Memory B cell (primary cell): ENCODE data around the gene ITPK1.
A peak's percentile ranks its signal among the peaks of the same experiment; 100 is the strongest.

Experiments
- ATAC-seq: fragments of 150-1000 bp; cut with Tn5 transposase; 2 replicates; pipeline ENCODE4 v1.10.0; 2021; ENCODE audit warnings: low read depth, mild to moderate bottlenecking, moderate library complexity
- DNase-seq, 2 donors: peaks; one replicate each; pipeline ENCODE4 v3.0.0; 2022; ENCODE audit warnings: low spot score in 2 of 2
- H3K27ac Mint-ChIP-seq: one replicate; pipeline ENCODE4 v1.8.0; 2022; ENCODE audit warnings: mild to moderate bottlenecking, moderate library complexity, mixed read lengths
- H3K27me3 Mint-ChIP-seq: one replicate; pipeline ENCODE4 v1.8.0; 2022; ENCODE audit warnings: mixed read lengths
- H3K36me3 Mint-ChIP-seq: one replicate; pipeline ENCODE4 v1.8.0; 2022; ENCODE audit warnings: mild to moderate bottlenecking, mixed read lengths
- H3K4me1 Mint-ChIP-seq: one replicate; pipeline ENCODE4 v1.8.0; 2022; ENCODE audit warnings: mixed read lengths
- H3K4me3 Mint-ChIP-seq: one replicate; pipeline ENCODE4 v1.8.0; 2022; ENCODE audit warnings: mild to moderate bottlenecking, moderate library complexity, mixed read lengths
- H3K9me3 Mint-ChIP-seq: one replicate; pipeline ENCODE4 v1.8.0; 2022; ENCODE audit warnings: mixed read lengths

ITPK1 gene

DNA sequence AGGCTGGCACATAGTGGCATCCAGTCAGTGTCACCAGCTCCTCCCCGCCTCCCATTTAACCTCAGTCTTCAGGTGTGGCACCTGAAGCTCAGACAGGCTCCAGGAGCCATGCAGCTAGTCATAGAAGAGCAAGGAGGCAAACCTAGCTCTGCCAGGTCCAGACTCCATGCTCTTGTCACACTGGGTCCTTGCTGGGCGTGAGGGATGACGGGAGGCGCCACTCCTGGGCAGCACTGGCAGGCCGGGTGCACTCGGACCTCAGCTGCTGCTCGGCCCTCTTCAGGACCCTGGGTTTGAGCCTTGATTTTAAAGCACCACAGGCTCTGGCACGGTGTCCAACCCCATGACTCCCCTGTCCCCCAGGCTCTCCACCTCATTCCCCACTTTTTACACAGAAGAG lies 24.1 kb downstream of the ITPK1 start:
- peaks cover 8% of the 10 kb centered on the region for H3K36me3 Mint-ChIP-seq
- peaks cover 37% of the 10 kb centered on the region for H3K4me1 Mint-ChIP-seq
- peak overlapping the region; percentile 79 for H3K27ac Mint-ChIP-seq
- no peaks in the 10 kb centered on the region for H3K27me3 Mint-ChIP-seq
- no peak for DNase-seq
- no peaks in the 10 kb centered on the region for H3K9me3 Mint-ChIP-seq
- no peak for ATAC-seq
- H3K4me3 Mint-ChIP-seq: no peak overlapping the region

DNA sequence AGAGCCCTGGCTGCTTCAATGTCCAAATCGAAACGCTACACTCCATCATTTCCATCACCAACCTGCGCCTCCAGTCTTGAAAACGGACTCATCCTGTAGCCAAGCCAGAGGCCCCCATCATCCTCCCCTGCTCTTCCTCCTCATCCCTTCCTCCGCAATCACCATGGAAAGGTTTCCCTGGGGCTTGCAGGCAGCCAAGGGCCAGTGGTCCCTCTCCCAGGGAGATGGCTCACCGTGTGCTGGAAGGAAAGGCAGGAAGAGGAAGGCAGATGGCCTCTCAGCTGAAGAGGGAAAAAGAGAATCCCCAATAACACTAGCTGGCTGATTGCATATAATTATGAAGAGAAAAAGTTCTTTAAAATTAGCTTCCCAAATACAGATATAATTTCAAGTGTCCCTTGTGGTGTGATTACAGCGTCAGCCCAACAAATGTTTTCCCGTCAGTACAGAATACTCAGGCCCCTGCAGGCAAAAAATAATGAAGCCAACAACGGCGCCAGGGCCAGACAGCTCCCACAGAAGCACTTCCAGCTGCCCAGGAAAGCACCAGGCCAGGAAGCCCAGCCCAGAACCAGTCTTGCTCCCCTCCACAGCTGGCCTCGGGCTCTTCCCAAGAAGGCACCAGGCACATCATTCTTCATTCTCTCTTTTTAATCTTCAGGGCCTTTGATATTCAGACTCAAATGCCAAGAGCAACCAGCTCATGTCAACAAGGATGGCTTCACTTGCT lies 24.7 kb downstream of the ITPK1 start:
- H3K36me3 Mint-ChIP-seq: peaks cover 4% of the 10 kb centered on the region
- H3K4me3 Mint-ChIP-seq: no peak overlapping the region
- no peak for ATAC-seq
- no peaks in the 10 kb centered on the region for H3K9me3 Mint-ChIP-seq
- peak overlapping the region; percentile 79 for H3K27ac Mint-ChIP-seq
- no peak for DNase-seq
- H3K4me1 Mint-ChIP-seq: peaks cover 39% of the 10 kb centered on the region
- no peaks in the 10 kb centered on the region for H3K27me3 Mint-ChIP-seq

DNA sequence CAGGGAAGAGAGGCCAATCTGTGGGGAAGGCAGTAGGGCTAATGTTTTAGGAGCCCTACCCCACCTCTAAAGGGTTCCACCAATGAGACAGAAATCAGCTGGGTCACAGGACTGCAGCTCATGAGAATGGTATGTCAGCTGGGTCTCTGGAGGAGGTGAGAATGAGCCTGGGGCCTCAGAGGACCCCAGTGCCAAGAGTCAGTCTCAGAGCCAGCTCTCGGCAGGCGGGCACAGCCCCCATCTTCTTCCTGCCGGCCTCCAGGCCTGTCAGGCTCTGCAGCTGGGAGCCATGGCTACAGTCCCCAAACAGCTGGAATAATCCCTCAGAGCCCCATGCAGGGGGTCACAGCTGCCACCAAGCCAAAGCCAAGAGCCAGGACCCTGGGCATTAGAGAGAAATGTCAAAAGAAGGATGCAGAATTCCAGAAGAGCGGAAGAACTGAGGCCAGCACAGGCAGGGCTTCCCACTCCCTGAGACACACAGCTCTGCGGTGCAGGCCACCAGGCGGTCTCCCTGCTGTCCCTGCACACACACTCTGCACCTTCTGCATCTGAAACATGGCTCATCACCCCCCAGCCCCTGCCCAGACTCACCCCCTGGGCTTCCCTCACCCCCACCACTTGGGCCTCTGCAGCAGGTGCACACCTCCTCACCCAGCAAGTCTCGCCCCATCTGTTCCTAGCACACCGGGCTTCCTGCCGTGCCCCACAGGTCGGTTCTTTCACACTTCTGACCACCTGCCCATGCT lies 26.0 kb downstream of the ITPK1 start:
- peaks cover 36% of the 10 kb centered on the region for H3K4me1 Mint-ChIP-seq
- H3K27ac Mint-ChIP-seq: peak overlapping the region; percentile 79
- peak overlapping the region; percentile 29 for H3K4me3 Mint-ChIP-seq
- H3K9me3 Mint-ChIP-seq: no peaks in the 10 kb centered on the region
- no peaks in the 10 kb centered on the region for H3K27me3 Mint-ChIP-seq
- peaks cover 3% of the 10 kb centered on the region for H3K36me3 Mint-ChIP-seq
- ATAC-seq: no peak
- no peak for DNase-seq

DNA sequence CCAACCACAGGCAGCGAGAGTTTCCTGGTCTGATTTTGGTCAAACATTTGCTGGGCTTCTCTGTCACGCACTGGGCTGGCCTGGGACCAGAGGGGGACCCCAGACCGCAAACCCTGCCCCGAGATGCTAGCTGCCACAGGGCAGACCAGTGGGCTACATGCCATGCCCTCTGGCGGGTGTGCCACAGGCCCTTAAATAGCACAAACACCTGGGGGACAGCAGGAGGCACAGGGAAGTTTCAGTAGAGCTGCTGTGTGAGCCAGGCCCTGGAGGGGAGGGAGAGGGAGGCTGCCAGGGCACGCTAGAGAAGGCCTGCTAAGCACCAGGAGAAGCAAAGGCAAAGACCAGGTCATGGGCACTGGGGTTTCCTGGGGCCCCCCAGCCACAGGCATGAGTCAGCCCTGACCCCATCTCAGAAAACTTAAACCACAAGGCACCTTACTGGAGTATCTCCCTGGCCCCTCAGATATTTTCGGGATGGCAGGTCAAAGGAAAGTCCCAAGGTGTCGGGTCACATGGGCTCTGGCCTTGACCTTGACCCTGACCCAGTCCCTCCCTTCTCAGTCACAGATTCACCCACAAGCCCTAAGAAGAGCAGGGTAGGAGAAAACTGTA lies 29.2 kb downstream of the ITPK1 start:
- H3K4me1 Mint-ChIP-seq: peaks cover 48% of the 10 kb centered on the region

DNA sequence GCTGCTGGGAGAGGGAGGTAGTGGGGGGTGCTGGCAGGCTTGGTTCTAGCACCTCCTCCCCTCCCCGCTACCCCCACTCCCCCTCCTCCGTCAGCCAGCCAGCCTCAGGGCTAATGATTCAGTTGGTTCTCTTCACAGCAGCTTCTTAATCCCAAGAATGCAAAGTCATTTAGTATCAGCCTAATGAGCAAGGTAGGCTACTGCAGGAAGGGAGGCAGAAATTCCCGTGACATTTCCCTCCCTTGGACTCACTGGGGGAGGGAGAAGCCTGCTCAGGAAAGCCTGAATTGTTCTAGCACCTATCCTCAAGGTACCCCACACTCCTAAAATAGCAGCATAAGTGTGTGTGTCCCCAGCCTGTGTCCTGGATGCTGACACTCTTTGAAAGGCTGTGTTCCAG lies 29.8 kb downstream of the ITPK1 start:
- H3K4me1 Mint-ChIP-seq: peaks cover 50% of the 10 kb centered on the region
- no peak for ATAC-seq
- DNase-seq: no peak
- no peaks in the 10 kb centered on the region for H3K9me3 Mint-ChIP-seq
- H3K27me3 Mint-ChIP-seq: no peaks in the 10 kb centered on the region
- no peak overlapping the region for H3K4me3 Mint-ChIP-seq
- H3K36me3 Mint-ChIP-seq: peaks cover 6% of the 10 kb centered on the region
- H3K27ac Mint-ChIP-seq: peak overlapping the region; percentile 73

More for the DNA sequence above, 29.2 kb downstream of the ITPK1 start:
- Mint-ChIP-seq H3K36me3 (peaks cover 6% of the 10 kb centered on the region), H3K4me3 (no peak overlapping the region), H3K27ac (peak overlapping the region; percentile 73), H3K27me3 (no peaks in the 10 kb centered on the region), H3K9me3 (no peaks in the 10 kb centered on the region)
- no peak for ATAC-seq
- no peak for DNase-seq

DNA sequence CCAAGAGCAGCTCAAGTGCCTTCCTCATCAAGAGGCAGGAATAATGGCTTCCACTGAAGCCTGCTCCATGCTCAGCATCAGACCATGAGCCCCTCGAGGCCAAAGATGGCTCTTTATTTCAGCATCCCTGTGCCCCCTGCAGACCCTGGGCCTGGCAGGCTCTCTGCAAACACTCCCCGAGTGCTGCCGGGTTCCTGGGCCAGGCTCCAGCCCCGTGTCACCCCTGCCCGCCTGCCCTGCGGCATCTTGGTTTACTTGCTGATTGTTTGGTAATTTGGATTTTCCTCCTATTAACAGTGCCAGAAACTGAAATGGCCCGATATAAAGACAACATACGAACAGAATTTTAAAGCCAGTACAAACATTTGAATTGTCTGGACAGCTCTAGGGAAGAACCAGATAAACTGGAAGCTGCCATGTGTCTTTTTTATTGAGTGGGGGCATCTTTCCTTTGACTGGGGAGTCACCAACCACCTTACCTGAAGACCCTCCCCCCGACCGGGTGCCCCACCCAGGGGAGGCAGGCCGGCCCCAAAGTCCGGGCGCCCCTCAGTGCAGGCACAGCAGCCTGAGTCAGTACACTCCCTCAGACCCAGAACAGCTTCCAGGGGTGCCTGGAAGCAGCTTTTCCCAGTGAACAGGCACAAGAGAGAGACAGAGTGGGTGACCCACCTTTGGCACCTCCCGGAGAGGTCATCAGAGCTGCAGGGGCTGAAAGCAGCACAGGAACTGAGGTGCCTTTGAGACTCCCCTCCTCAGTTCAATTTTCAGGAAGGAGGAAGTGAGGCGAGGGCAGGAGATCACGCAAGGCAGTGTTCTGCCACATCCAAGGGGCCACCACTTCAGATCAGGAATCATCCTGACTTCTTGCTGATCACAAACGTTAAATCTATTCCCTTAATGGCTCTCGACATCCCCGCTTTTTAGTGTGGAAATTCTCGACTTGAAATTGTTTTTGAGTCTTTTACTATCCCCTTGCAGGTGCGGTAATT lies 30.6 kb downstream of the ITPK1 start:
- H3K4me1 Mint-ChIP-seq: peaks cover 44% of the 10 kb centered on the region
- peak overlapping the region; percentile 73 for H3K27ac Mint-ChIP-seq
- DNase-seq: no peak

DNA sequence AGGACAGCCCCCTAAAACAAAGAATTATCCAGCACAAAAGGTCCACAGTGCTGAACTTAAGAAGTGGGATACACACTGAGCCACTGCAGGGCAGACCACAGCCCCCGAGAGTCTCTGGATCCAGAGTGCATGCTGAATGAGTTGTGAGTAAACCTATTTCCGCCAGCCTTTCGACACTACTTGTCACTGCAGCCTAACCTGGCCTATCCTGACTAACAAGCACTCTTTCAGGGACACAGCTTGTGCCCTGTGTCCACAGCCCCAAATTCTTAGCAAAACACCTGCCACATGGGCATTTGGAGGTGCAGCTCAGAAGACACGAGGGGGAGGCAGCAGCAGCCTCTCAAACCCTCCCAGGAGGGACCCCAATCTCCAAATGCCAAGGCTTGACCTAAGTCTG lies 31.3 kb downstream of the ITPK1 start:
- ATAC-seq (no peak), DNase-seq (no peak)
- Mint-ChIP-seq H3K4me3 (no peak overlapping the region), H3K9me3 (no peaks in the 10 kb centered on the region), H3K27ac (peak overlapping the region; percentile 73), H3K27me3 (no peaks in the 10 kb centered on the region), H3K36me3 (peaks cover 6% of the 10 kb centered on the region), H3K4me1 (peaks cover 47% of the 10 kb centered on the region)

More for the DNA sequence above, 30.6 kb downstream of the ITPK1 start:
- H3K27me3 Mint-ChIP-seq: no peaks in the 10 kb centered on the region
- no peaks in the 10 kb centered on the region for H3K9me3 Mint-ChIP-seq
- H3K36me3 Mint-ChIP-seq: peaks cover 6% of the 10 kb centered on the region
- H3K4me3 Mint-ChIP-seq: no peak overlapping the region
- ATAC-seq: no peak

DNA sequence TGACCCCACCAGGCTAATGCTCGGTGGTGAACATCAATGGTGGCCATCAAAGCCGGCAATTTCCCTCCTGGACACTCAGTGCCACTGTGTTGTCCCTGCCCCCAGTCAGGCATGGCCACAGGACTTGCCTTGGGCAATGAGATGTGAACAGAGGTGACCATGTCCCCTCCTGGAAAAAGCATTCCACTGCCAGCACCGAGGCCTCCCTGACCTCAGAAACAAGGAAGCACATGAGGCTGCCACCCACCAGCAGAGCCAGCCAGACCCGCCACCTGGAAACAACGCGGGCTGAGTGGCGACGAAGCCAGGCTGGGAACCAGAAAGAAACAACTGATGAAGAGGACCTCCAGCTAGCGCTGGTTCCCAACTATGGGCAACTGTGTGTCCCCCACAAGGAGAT lies 31.8 kb downstream of the ITPK1 start:
- Mint-ChIP-seq H3K36me3 (peaks cover 6% of the 10 kb centered on the region), H3K4me1 (peaks cover 51% of the 10 kb centered on the region), H3K4me3 (no peak overlapping the region), H3K27me3 (no peaks in the 10 kb centered on the region), H3K27ac (peak overlapping the region; percentile 45), H3K9me3 (no peaks in the 10 kb centered on the region)
- no peak for ATAC-seq
- DNase-seq: no peak

DNA sequence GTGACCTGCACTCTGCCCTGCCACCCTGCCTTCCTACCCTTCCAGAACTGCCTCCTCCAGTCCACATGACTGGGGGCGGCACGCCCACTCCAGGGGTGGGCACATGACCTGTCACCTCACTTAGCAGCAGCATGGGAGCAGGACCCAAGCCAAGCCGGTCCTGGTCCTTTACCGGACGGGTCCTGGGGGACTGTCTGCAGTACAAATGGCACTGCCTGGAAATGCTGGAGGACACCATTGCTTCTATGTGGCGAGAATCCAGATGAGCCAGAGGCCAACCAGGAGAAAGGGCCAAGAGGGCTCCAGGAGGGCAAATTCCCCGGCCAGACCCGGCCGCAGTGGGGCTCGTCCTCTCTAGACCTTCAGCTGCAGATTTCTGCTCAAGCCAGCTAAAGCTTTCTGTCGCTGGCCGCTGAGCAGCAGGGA lies 33.1 kb downstream of the ITPK1 start:
- no peaks in the 10 kb centered on the region for H3K27me3 Mint-ChIP-seq
- H3K36me3 Mint-ChIP-seq: peaks cover 6% of the 10 kb centered on the region
- H3K4me1 Mint-ChIP-seq: peaks cover 50% of the 10 kb centered on the region
- ATAC-seq (peak; percentile 14), DNase-seq (no peak)
- H3K27ac Mint-ChIP-seq: peak overlapping the region; percentile 92
- H3K4me3 Mint-ChIP-seq: no peak overlapping the region
- H3K9me3 Mint-ChIP-seq: no peaks in the 10 kb centered on the region

DNA sequence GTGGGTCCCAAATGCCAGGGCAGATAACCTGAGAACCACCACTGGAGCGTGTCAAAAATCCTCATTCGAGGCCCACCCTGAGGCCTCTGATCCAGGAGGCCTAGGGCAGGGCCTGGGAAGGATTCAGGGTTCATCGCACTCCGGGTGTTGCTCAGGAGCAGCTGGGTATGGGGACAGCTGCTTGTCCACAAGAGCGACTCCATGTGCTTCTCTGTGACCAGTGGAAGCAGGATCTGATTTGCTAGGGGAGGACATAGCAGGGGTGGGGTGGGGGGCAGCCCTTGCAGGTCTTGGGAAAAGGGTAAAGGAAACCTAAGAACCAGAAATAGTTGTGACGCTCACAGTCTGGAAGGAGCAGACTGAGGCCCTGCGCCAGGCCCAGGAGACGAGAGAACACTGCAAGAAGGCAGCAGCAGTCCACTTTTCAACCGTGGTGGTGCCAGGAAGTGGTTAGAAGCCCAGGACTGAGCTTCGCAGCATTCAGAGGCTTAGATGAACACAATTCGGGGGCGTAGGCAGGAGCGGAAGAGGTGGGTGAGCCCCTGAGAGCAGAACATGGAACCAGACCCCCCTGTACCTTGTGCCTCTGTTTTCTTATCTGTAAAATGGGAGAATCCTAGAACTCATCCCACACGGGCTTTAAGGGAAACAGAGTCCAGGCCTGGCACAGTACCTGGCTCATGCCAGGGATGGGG lies 33.7 kb downstream of the ITPK1 start:
- ATAC-seq: peak; percentile 58
- H3K27me3 Mint-ChIP-seq: no peaks in the 10 kb centered on the region
- no peak overlapping the region for H3K4me3 Mint-ChIP-seq
- peaks cover 5% of the 10 kb centered on the region for H3K36me3 Mint-ChIP-seq
- no peak for DNase-seq
- no peaks in the 10 kb centered on the region for H3K9me3 Mint-ChIP-seq
- H3K4me1 Mint-ChIP-seq: peaks cover 49% of the 10 kb centered on the region
- peak overlapping the region; percentile 92 for H3K27ac Mint-ChIP-seq

DNA sequence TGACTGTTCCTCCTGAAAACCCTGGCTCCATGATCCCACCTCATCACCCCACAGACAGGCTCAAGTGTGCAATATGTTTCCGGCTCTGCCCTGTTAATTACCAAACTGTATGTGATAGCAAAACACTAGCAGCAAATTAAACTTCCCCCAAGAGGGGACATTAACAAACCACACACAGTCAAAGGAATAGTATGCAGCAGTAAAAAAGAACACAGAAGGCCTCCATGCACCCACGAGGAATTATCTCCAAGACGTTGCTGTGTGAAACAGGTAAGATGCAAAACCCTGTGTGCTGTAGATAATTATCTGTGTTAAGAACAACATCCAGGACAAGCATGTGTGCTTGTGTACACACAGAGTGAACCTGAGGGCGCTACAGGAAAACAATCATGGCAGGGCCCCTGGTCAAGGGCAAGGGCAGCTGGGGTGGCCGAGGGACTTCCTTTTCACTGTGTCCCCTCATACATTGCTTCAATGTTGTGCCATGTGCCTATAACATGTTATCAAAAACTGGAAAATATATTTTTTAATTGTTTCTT lies 35.8 kb downstream of the ITPK1 start:
- no peaks in the 10 kb centered on the region for H3K9me3 Mint-ChIP-seq
- DNase-seq (no peak), ATAC-seq (no peak)
- H3K4me3 Mint-ChIP-seq: no peak overlapping the region
- H3K36me3 Mint-ChIP-seq: peaks cover 6% of the 10 kb centered on the region
- no peaks in the 10 kb centered on the region for H3K27me3 Mint-ChIP-seq
- peaks cover 54% of the 10 kb centered on the region for H3K4me1 Mint-ChIP-seq
- no peak overlapping the region for H3K27ac Mint-ChIP-seq

DNA sequence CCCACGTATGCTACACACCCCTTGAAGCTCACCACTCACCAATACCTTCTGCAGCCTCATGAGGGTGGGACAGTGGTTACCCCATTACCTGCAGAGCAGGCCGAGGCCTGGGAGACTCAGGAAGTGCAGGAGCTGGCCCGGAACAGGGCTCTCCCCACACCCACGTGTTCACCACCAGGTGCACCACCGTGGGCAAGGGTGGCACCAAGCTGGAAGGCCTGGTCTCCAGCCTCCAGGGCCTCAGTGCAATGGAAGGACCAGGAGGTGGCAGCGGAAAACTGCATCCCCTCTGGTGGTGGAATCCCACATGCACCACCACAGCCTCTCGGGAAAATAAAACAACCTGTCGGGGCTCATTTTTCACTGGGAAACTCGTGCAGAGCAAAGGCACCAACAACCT lies 36.4 kb downstream of the ITPK1 start:
- peak; percentile 40 for ATAC-seq
- Mint-ChIP-seq H3K4me1 (peaks cover 60% of the 10 kb centered on the region), H3K9me3 (no peaks in the 10 kb centered on the region), H3K36me3 (peaks cover 4% of the 10 kb centered on the region), H3K27me3 (no peaks in the 10 kb centered on the region), H3K27ac (peak overlapping the region; percentile 48), H3K4me3 (no peak overlapping the region)
- DNase-seq: no peak

DNA sequence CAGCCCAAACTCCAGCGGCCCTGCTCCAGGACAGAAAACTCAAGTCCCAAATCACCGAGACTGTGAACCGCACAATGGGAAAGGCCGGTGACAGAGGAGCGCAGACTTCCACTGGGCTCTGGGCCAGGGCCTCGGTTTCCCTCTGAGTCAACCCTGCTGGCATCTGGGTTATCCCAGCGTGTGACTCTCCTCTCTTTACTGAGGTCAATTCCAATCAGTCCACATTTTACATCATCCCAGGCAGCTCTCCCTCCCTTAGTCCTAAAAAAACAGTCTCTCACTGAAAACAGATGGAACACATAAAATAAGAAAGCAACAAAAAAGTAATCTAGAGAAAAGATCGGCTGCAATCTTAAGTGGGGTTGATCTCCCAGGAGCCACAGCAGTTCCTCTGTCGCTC lies 36.9 kb downstream of the ITPK1 start:
- DNase-seq (no peak), ATAC-seq (no peak)
- Mint-ChIP-seq H3K27me3 (no peaks in the 10 kb centered on the region), H3K4me3 (peak overlapping the region; percentile 19), H3K9me3 (no peaks in the 10 kb centered on the region), H3K4me1 (peaks cover 62% of the 10 kb centered on the region), H3K27ac (peak overlapping the region; percentile 48), H3K36me3 (peaks cover 4% of the 10 kb centered on the region)
